HEK293 (cell line): ENCODE data around the gene SUMO3.

Experiments
- CTCF ChIA-PET: fragments of 350-600 bp; formaldehyde crosslinking; extraction: SDS; loops from one replicate; lab custom pipeline; 2021; ENCODE audit warnings: antibody characterized with exemption; lab: Yijun Ruan, JAX
- POLR2A ChIA-PET: fragments of 300-600 bp; formaldehyde crosslinking; extraction: SDS; loops from one replicate; lab custom pipeline; 2020; ENCODE audit warnings: antibody characterized with exemption, inconsistent platforms; lab: Yijun Ruan, JAX
- H3K27ac ChIP-seq: fragments of 200-500 bp; sonication (Bioruptor generic); 2 replicates; pipeline ENCODE4 v1.5.1; 2014; ENCODE audit warnings: low read depth, low read length, control low read depth, inconsistent platforms; ENCODE audit errors: extremely low read depth
- H3K36me3 ChIP-seq, 2 experiments: fragments of 200-500 bp in 1 of 2; sonication (Bioruptor generic) in 1 of 2; 1 replicate in 1 of 2; 2 replicates in 1 of 2; pipeline ENCODE4 v1.5.1; 2014 to 2017; ENCODE audit warnings: inconsistent platforms in 2 of 2, low read length in 2 of 2; ENCODE audit not compliant: control insufficient read depth in 2 of 2, insufficient read depth in 1 of 2
- H3K4me1 ChIP-seq: fragments of 200-500 bp; sonication (Bioruptor generic); 2 replicates; pipeline ENCODE4 v1.5.1; 2014; ENCODE audit warnings: mild to moderate bottlenecking, low read length, inconsistent platforms; ENCODE audit not compliant: control insufficient read depth, insufficient read depth
- H3K4me3 ChIP-seq: 2 replicates; pipeline ENCODE4 v1.5.1; 2011; ENCODE audit warnings: low read depth, mild to moderate bottlenecking, control low read depth, low read length, moderate library complexity
- H3K9me3 ChIP-seq: fragments of 200-500 bp; sonication (Bioruptor generic); 2 replicates; pipeline ENCODE4 v1.5.1; 2014; ENCODE audit warnings: low read depth, low read length, inconsistent platforms; ENCODE audit not compliant: control insufficient read depth, insufficient read depth
- EGR2 ChIP-seq: fragments of 450-650 bp; formaldehyde crosslinking; IDR thresholded peaks from 2 replicates; pipeline ENCODE4 v1.5.1; 2016; ENCODE audit warnings: low read depth, missing biosample characterization, missing genetic modification characterization
- HOXA7 ChIP-seq: sonication (generic); formaldehyde crosslinking; IDR thresholded peaks from 2 replicates; pipeline ENCODE4 v1.8.1; 2022; ENCODE audit warnings: missing genetic modification reagents, borderline replicate concordance
- WT1 ChIP-seq: fragments of 450-650 bp; formaldehyde crosslinking; IDR thresholded peaks from 2 replicates; pipeline ENCODE4 v1.5.1; 2016; ENCODE audit warnings: missing biosample characterization, missing genetic modification characterization
- ZFP69B ChIP-seq: fragments of 450-650 bp; formaldehyde crosslinking; IDR thresholded peaks from 2 replicates; pipeline ENCODE4 v1.5.1; 2016; ENCODE audit warnings: missing biosample characterization, missing genetic modification characterization
- ZNF132 ChIP-seq: fragments of 450-650 bp; formaldehyde crosslinking; IDR thresholded peaks from 2 replicates; pipeline ENCODE4 v1.5.1; 2017; ENCODE audit warnings: missing biosample characterization, missing genetic modification characterization, borderline replicate concordance
- ZNF157 ChIP-seq: fragments of 450-650 bp; formaldehyde crosslinking; IDR thresholded peaks from 2 replicates; pipeline ENCODE4 v1.5.1; 2016; ENCODE audit warnings: missing biosample characterization, missing genetic modification characterization
- ZNF202 ChIP-seq: fragments of 450-650 bp; formaldehyde crosslinking; IDR thresholded peaks from 2 replicates; pipeline ENCODE4 v1.5.1; 2016; ENCODE audit warnings: missing biosample characterization, missing genetic modification characterization, borderline replicate concordance
- ZNF223 ChIP-seq: fragments of 450-650 bp; formaldehyde crosslinking; IDR thresholded peaks from 2 replicates; pipeline ENCODE4 v1.5.1; 2016; ENCODE audit warnings: missing biosample characterization, missing genetic modification characterization
- ZNF24 ChIP-seq: fragments of 450-650 bp; formaldehyde crosslinking; IDR thresholded peaks from 2 replicates; pipeline ENCODE4 v1.5.1; 2016; ENCODE audit warnings: missing biosample characterization, missing genetic modification characterization
- ZNF266 ChIP-seq: fragments of 450-650 bp; formaldehyde crosslinking; IDR thresholded peaks from 2 replicates; pipeline ENCODE4 v1.5.1; 2016; ENCODE audit warnings: missing biosample characterization, missing genetic modification characterization, low read depth
- ZNF335 ChIP-seq: fragments of 450-650 bp; formaldehyde crosslinking; conservative IDR thresholded peaks from 2 replicates; pipeline ENCODE4 v1.5.1; 2016; ENCODE audit warnings: missing biosample characterization, missing genetic modification characterization
- ZNF341 ChIP-seq: fragments of 450-650 bp; formaldehyde crosslinking; IDR thresholded peaks from 2 replicates; pipeline ENCODE4; 2016; ENCODE audit warnings: low read depth, missing biosample characterization, missing genetic modification characterization
- ZNF433 ChIP-seq: fragments of 450-650 bp; formaldehyde crosslinking; IDR thresholded peaks from 2 replicates; pipeline ENCODE4 v1.5.1; 2016; ENCODE audit warnings: missing biosample characterization, missing genetic modification characterization, low read depth
- ZNF530 ChIP-seq: fragments of 450-650 bp; formaldehyde crosslinking; IDR thresholded peaks from 2 replicates; pipeline ENCODE4 v1.5.1; 2016; ENCODE audit warnings: low read depth, missing biosample characterization, missing genetic modification characterization
- ZNF560 ChIP-seq: fragments of 450-650 bp; formaldehyde crosslinking; IDR thresholded peaks from 2 replicates; pipeline ENCODE4 v1.5.1; 2017; ENCODE audit warnings: missing biosample characterization, missing genetic modification characterization, borderline replicate concordance
- ZNF571 ChIP-seq: fragments of 450-650 bp; formaldehyde crosslinking; IDR thresholded peaks from 2 replicates; pipeline ENCODE4 v1.5.0; 2017; ENCODE audit warnings: missing biosample characterization, missing genetic modification characterization
- ZNF596 ChIP-seq: fragments of 450-650 bp; IDR thresholded peaks from 2 replicates; pipeline ENCODE4 v1.5.0; 2018; ENCODE audit warnings: missing biosample characterization, mild to moderate bottlenecking, missing genetic modification characterization, moderate library complexity
- ZNF626 ChIP-seq: fragments of 450-650 bp; sonication (Bioruptor Pico); formaldehyde crosslinking; IDR thresholded peaks from 2 replicates; pipeline ENCODE4 v1.5.1; 2018; ENCODE audit warnings: missing biosample characterization, missing genetic modification characterization, inconsistent platforms
- ZNF843 ChIP-seq: fragments of 450-650 bp; formaldehyde crosslinking; IDR thresholded peaks from 2 replicates; pipeline ENCODE4 v1.5.1; 2016; ENCODE audit warnings: missing biosample characterization, missing genetic modification characterization
- ZXDB ChIP-seq: fragments of 450-650 bp; formaldehyde crosslinking; IDR thresholded peaks from 2 replicates; pipeline ENCODE4 v1.5.1; 2016; ENCODE audit warnings: missing biosample characterization, missing genetic modification characterization
- TF ChIP-seq, protein P1 (sequence below): fragments of 450-650 bp; formaldehyde crosslinking; IDR thresholded peaks from 2 replicates; pipeline ENCODE4 v1.5.1; 2016; ENCODE audit warnings: missing biosample characterization, missing genetic modification characterization, borderline replicate concordance
- TF ChIP-seq, protein P2 (sequence below): IDR thresholded peaks from 2 replicates; pipeline ENCODE4 v1.6.1; 2011; ENCODE audit warnings: mild to moderate bottlenecking, low read depth, low read length, borderline replicate concordance

The SUMO3 gene

DNA sequence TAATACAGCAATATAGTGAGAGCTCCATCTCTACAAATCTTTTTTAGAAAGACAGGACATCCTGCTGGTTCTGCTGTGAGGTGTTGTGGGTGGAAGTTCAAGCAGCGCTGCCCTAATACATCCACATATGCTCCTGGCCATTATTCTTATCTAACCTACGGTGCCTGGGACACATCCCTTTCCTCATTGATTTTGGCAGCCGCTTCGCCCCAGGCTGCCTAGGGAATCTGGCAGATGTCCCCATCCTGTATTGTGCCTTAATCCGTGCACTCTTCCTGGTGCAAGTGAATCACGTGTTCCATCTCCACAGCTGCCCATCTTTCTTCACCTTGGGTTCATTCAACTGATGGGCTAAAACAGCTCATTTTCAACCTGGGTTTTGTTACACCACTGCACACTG is 13.1 kb downstream of the SUMO3 start:
- Histone ChIP-seq H3K4me3 (no peak overlapping the region), H3K36me3 (peaks cover 4 to 60% of the 10 kb centered on the region in 2 experiments; a peak in 1 of 3 replicates), H3K4me1 (peaks cover 4% of the 10 kb centered on the region; the same call in 1 of the 2 replicates), H3K27ac (no peak overlapping the region), H3K9me3 (no peaks in the 10 kb centered on the region)
- TF ChIP-seq, protein P1, sequence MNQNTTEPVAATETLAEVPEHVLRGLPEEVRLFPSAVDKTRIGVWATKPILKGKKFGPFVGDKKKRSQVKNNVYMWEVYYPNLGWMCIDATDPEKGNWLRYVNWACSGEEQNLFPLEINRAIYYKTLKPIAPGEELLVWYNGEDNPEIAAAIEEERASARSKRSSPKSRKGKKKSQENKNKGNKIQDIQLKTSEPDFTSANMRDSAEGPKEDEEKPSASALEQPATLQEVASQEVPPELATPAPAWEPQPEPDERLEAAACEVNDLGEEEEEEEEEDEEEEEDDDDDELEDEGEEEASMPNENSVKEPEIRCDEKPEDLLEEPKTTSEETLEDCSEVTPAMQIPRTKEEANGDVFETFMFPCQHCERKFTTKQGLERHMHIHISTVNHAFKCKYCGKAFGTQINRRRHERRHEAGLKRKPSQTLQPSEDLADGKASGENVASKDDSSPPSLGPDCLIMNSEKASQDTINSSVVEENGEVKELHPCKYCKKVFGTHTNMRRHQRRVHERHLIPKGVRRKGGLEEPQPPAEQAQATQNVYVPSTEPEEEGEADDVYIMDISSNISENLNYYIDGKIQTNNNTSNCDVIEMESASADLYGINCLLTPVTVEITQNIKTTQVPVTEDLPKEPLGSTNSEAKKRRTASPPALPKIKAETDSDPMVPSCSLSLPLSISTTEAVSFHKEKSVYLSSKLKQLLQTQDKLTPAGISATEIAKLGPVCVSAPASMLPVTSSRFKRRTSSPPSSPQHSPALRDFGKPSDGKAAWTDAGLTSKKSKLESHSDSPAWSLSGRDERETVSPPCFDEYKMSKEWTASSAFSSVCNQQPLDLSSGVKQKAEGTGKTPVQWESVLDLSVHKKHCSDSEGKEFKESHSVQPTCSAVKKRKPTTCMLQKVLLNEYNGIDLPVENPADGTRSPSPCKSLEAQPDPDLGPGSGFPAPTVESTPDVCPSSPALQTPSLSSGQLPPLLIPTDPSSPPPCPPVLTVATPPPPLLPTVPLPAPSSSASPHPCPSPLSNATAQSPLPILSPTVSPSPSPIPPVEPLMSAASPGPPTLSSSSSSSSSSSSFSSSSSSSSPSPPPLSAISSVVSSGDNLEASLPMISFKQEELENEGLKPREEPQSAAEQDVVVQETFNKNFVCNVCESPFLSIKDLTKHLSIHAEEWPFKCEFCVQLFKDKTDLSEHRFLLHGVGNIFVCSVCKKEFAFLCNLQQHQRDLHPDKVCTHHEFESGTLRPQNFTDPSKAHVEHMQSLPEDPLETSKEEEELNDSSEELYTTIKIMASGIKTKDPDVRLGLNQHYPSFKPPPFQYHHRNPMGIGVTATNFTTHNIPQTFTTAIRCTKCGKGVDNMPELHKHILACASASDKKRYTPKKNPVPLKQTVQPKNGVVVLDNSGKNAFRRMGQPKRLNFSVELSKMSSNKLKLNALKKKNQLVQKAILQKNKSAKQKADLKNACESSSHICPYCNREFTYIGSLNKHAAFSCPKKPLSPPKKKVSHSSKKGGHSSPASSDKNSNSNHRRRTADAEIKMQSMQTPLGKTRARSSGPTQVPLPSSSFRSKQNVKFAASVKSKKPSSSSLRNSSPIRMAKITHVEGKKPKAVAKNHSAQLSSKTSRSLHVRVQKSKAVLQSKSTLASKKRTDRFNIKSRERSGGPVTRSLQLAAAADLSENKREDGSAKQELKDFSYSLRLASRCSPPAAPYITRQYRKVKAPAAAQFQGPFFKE (tag by site-specific recombination) = no peak
- CTCF ChIA-PET = interaction anchor here (1.5 kb wide), 1 partner anchor 11 kb away, joined by 8 read pairs; no protein-coding TSS in a partner anchor
- POLR2A ChIA-PET = interaction anchor here (0.5 to 2.3 kb wide), 4 partner anchors 10 to 168 kb away, joined by 3 to 13 read pairs (median 5); partner anchors contain the start of gene SUMO3

DNA sequence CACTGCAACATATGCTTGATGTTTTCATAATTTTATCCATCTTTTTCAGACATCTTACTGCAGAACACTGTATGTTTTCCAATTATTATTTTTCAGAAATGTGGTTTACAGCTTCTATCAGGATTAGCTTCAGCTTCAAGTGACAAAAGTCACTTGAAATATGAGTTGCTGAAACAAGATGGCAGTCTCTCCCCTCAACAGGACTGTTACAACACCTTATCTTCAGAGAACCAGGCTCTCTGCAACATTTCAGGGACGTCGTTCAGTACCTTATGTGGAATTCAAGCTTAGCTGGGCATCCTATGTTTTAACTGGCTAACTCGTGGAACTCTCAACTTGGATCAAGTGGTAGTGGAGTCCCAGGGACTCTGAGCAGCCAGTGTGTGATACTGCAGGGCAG is 14.2 kb downstream of the SUMO3 start:
- ChIA-PET CTCF (interaction anchor here (1.0 kb wide), 1 partner anchor 43 kb away, joined by 3 read pairs; no protein-coding TSS in a partner anchor), POLR2A (interaction anchor here (2.3 to 2.9 kb wide), 2 partner anchors 14 to 69 kb away, joined by 13 to 22 read pairs; partner anchors contain the start of genes PTTG1IP and SUMO3)
- H3K9me3 ChIP-seq = no peaks in the 10 kb centered on the region
- H3K36me3 ChIP-seq = peaks cover 13 to 61% of the 10 kb centered on the region in 2 experiments; a peak in 2 of 3 replicates
- no peak overlapping the region for H3K27ac ChIP-seq
- TF ChIP-seq, protein P2, sequence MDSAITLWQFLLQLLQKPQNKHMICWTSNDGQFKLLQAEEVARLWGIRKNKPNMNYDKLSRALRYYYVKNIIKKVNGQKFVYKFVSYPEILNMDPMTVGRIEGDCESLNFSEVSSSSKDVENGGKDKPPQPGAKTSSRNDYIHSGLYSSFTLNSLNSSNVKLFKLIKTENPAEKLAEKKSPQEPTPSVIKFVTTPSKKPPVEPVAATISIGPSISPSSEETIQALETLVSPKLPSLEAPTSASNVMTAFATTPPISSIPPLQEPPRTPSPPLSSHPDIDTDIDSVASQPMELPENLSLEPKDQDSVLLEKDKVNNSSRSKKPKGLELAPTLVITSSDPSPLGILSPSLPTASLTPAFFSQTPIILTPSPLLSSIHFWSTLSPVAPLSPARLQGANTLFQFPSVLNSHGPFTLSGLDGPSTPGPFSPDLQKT = no peak
- TF ChIP-seq ZNF560 (tag by site-specific recombination) = no peak
- no peak for TF ChIP-seq ZNF223 (tag by site-specific recombination)
- TF ChIP-seq ZNF596 = no peak
- TF ChIP-seq ZNF157 (tag by site-specific recombination) = no peak
- TF ChIP-seq ZFP69B (tag by site-specific recombination) = no peak
- TF ChIP-seq ZNF202 (tag by site-specific recombination) = no peak
- no peak for TF ChIP-seq ZNF433 (tag by site-specific recombination)
- no peak for TF ChIP-seq WT1 (tag by site-specific recombination)
- TF ChIP-seq, all 188 proteins: peak for 0
- no peak overlapping the region for H3K4me3 ChIP-seq
- peaks cover 4% of the 10 kb centered on the region; the same call in 1 of the 2 replicates for H3K4me1 ChIP-seq

DNA sequence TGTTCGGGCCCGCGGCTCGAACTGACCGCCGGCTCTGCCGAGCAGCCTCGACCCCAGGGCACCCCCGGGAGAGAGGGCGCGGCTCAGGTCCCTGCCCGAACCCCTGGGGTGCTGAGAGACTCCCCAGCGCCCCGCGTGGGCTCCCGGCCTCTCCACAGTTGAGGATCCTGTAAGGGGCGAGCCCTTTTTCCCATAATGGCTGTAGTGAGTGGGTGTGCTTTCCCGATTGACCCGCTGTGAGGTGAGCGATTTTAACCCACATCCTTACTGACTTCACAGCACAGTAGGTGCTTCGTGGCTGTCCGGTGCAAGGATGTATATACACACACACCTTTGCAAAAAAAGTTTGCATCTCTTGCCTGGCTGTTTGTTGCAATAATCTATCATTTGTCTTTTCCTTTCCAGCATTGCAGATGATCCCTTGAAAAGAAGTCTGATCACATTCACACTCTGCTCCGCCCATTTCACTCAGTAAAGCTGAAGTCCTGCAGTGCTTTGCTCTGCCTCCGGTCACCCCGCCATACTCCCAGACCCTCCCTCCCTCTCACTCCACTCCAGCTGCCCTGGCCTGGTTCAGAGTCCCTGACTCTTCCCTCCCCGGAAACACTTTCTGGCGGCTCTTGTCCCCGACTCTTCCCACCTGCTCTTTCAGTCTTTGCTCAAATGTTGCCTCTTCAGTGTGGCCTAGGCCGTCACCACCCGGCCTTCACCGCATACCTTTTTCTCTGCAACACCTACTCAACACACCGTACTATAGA is 15.3 kb downstream of the SUMO3 start:
- peak overlapping the region; percentile 82 for H3K4me3 ChIP-seq
- no peaks in the 10 kb centered on the region for H3K9me3 ChIP-seq
- H3K27ac ChIP-seq = peak overlapping the region; percentile 69; the same call in 1 of the 2 replicates
- CTCF ChIA-PET = interaction anchor here (0.6 to 1.5 kb wide), 4 partner anchors 10 to 261 kb away, joined by 3 to 5 read pairs (median 4); no protein-coding TSS in a partner anchor
- H3K4me1 ChIP-seq = peaks cover 4% of the 10 kb centered on the region; the same call in 1 of the 2 replicates
- POLR2A ChIA-PET = interaction anchor here (1.0 to 2.9 kb wide), 9 partner anchors 8 to 130 kb away, joined by 3 to 22 read pairs (median 6); partner anchors contain the start of genes PTTG1IP and SUMO3
- H3K36me3 ChIP-seq = peaks cover 15 to 62% of the 10 kb centered on the region in 2 experiments
- TF ChIP-seq ZNF266 (tag by site-specific recombination) = no peak
- TF ChIP-seq ZNF571 = no peak
- no peak for TF ChIP-seq ZNF626 (tag by site-specific recombination)
- 0 out of 2 replicates have a peak, but pooled peaks have one; percentile 10 for TF ChIP-seq EGR2 (tag by site-specific recombination)
- TF ChIP-seq ZNF341 (tag by site-specific recombination) = no peak
- no peak for TF ChIP-seq ZNF24 (tag by site-specific recombination)
- TF ChIP-seq ZNF132 (tag by site-specific recombination) = no peak
- TF ChIP-seq ZNF335 = no peak
- no peak for TF ChIP-seq HOXA7 (CRISPR knock-in tag)
- TF ChIP-seq ZNF530 = no peak
- no peak for TF ChIP-seq ZXDB (tag by site-specific recombination)
- no peak for TF ChIP-seq ZNF843 (tag by site-specific recombination)
- no peak for TF ChIP-seq ZNF560 (tag by site-specific recombination)
